Measurements from ENCODE around the gene RILPL2.
"Not testable (repeated sequence)": the region's sequence is repeated elsewhere in the genome, so short reads cannot be mapped to it uniquely, and the experiment has no call there.

Gene RILPL2

GRCh38 chr12:123452276-123452550 lies 15.7 kb upstream of the RILPL2 start:
- not testable (repeated sequence) for H3K27ac ChIP-seq, H3K4me3 ChIP-seq

GRCh38 chr12:123450636-123451035 lies 14.2 kb upstream of the RILPL2 start:
- no peak overlapping the region for H3K27ac ChIP-seq

GRCh38 chr12:123449856-123450255 lies 13.4 kb upstream of the RILPL2 start:
- peak overlapping the region in 1 of 21 experiments; percentile 66 for H3K27ac ChIP-seq
- H3K4me3 ChIP-seq = no peak overlapping the region

More at GRCh38 chr12:123450636-123451035, 14.2 kb upstream of the RILPL2 start:
- H3K4me3 ChIP-seq = no peak overlapping the region

- no peak overlapping the region for H3K4me3 ChIP-seq
- peak overlapping the region in 15 of 21 experiments; percentile 3 to 78 (median 56) for H3K27ac ChIP-seq
Observed at GRCh38 chr12:123449249-123449733, 12.8 kb upstream of the RILPL2 start.

GRCh38 chr12:123446333-123446713 lies 9.8 kb upstream of the RILPL2 start:
- H3K27ac ChIP-seq = peak overlapping the region in 18 of 21 experiments; percentile 27 to 89 (median 60)
- H3K4me3 ChIP-seq = no peak overlapping the region

- no peak overlapping the region for H3K4me3 ChIP-seq
- H3K27ac ChIP-seq = peak overlapping the region in 18 of 21 experiments; percentile 27 to 89 (median 60)
Observed at GRCh38 chr12:123445388-123446332, 9.2 kb upstream of the RILPL2 start.

GRCh38 chr12:123444092-123445026 lies 7.9 kb upstream of the RILPL2 start:
- Histone ChIP-seq H3K4me3 (no peak overlapping the region), H3K27ac (peak overlapping the region in 5 of 21 experiments; percentile 17 to 89 (median 71))

- Histone ChIP-seq H3K4me3 (no peak overlapping the region), H3K27ac (no peak overlapping the region)
Observed at GRCh38 chr12:123442774-123443173, 6.3 kb upstream of the RILPL2 start.

GRCh38 chr12:123441523-123442164 lies 5.2 kb upstream of the RILPL2 start:
- no peak overlapping the region for H3K27ac ChIP-seq
- H3K4me3 ChIP-seq = no peak overlapping the region

GRCh38 chr12:123435636-123436016 lies 858 bp downstream of the RILPL2 start:
- H3K4me3 ChIP-seq = peak overlapping the region; percentile 49 to 76 (median 61)
- peak overlapping the region; percentile 64 to 91 (median 84) for H3K27ac ChIP-seq

- Histone ChIP-seq H3K4me3 (peak overlapping the region in 1 of 7 experiments; percentile 7), H3K27ac (peak overlapping the region in 13 of 21 experiments; percentile 8 to 83 (median 50))
Observed at GRCh38 chr12:123433615-123434014, 2.9 kb downstream of the RILPL2 start.

GRCh38 chr12:123431951-123432817 lies 4.3 kb downstream of the RILPL2 start:
- peak overlapping the region in 3 of 7 experiments; percentile 2 to 7 (median 5) for H3K4me3 ChIP-seq
- H3K27ac ChIP-seq = peak overlapping the region in 17 of 21 experiments; percentile 8 to 83 (median 49)

- H3K27ac ChIP-seq, H3K4me3 ChIP-seq: not testable (repeated sequence)
Observed at GRCh38 chr12:123429101-123429500, 7.4 kb downstream of the RILPL2 start.

- Histone ChIP-seq H3K27ac (peak overlapping the region in 1 of 21 experiments; percentile 69), H3K4me3 (no peak overlapping the region)
Observed at GRCh38 chr12:123428591-123428990, 7.9 kb downstream of the RILPL2 start.

GRCh38 chr12:123427036-123427769 lies 9.3 kb downstream of the RILPL2 start:
- peak overlapping the region in 6 of 21 experiments; percentile 26 to 69 (median 48) for H3K27ac ChIP-seq

GRCh38 chr12:123421314-123421713 lies 15.2 kb downstream of the RILPL2 start:
- Histone ChIP-seq H3K27ac (no peak overlapping the region), H3K4me3 (no peak overlapping the region)

More at GRCh38 chr12:123427036-123427769, 9.3 kb downstream of the RILPL2 start:
- no peak overlapping the region for H3K4me3 ChIP-seq

- Histone ChIP-seq H3K4me3 (no peak overlapping the region), H3K27ac (no peak overlapping the region)
Observed at GRCh38 chr12:123410041-123410412, 26.5 kb downstream of the RILPL2 start.

All from skin epidermis (tissue), 12 donors.